Inferior parietal cortex (tissue), 1 donor: ENCODE results near the gene ZMYND10.
"Not testable (repeated sequence)": the region's sequence is repeated elsewhere in the genome, so short reads cannot be mapped to it uniquely, and the experiment has no call there.

Experiments
- DNase-seq: peaks from one replicate; pipeline ENCODE4 v3.0.0-alpha.2; 2016; ENCODE audit errors: extremely low spot score

The ZMYND10 gene

DNA sequence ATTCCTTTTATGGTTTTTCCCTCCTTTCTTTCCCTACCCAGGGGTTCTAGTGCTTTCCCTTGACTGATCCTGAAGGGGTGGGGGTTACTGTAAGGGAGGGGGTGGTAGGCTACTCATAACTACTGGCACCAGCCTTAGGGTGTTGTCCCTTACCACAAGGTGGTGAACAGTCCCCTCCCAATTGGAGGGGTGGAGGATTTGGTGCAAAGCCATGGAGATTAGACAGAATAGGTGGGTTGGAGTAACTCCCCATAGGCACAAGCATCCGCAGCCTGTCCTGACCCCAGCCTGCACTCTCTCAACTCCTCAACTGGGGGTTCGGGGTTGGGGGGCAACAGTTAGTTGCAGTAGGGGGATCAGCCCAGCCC is 20.4 kb downstream of the ZMYND10 start:
- DNase-seq: no peak

DNA sequence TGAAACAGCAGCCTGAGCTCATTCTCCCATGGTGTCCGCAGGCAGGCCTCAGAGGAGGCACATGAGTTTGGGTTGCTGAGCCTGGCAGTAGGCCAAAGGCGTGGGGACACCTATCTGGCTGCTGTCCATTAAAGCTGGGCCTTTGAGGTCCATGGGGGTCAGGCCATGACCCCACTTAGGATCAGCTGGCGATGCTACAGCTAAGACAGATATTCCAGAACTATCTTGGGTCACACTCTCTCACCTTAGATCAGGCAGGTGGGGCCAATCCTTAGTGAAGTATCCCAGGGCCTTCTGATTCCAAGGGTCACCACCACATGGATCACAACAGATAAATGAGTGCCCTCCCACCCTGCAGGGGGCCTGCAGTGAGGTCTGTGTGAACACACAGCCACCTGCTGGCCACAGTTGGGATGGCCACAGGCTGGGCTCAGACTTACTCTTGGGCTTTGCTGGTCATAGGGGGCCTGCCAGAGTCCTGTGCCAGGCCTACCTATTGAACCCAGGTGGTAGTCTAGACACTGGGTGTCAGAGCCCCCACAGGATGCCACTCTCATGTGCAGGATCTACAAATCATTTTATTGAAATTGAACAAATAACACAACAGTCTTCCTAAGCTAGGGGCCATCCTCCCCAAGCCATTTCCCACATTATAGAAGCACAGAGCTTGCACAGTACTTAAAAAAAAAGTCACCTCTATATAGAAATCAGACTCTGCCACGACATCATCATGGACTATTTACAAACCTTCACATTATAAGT is 21.0 kb downstream of the ZMYND10 start:
- peak; percentile 73 for DNase-seq

DNA sequence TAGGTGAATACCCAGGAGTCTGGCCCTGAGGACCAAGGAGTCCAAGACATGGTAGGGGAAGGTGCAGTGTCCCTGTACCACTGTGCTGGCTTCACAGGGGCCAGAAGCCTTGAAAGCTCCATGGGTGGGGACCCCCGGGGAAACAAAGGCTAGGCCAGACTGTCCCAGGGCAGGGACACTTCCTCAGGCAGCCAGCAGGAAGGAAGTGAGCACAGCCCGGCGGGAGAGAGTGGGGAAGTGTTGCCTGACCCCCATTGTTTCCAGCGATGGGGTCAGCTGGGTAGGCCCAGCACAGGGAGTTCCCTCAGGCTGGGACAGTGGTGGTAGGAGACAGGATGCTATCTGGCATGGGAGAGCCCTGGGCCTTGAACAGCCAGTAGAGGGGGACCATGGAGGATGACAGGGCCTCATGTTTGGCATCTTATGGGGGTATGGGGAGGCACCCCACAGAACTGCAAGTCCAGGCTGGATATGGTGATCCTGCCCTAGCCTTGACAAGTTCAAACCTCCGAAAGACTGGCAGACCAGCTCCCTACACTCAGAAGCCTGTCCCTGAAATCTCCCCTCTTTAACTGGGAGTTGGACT is 21.8 kb downstream of the ZMYND10 start:
- no peak for DNase-seq

DNA sequence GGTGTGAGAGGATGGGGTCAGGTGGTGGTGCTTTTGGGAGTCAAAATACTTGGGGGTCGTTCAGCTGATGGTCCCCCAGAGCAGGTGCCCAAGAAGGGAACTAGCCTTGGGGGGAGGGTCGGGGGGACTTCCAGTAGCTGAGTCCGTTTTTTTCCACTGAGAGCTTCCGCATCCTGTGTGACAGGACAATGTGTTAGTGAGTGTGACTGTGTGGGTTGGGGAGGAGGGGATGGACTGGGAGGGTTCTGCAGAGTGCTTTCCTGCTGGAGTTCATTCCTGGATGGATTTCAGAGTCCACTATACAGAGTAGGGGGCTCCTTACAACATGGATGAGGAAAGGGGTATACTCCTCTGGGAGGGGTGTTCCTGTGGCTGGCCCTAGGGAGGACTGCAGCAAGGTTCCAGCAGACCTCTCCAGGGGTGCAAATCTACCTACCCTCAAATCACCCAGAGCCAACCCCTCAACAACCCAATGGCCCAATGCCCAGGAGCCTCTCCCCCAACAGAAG is 22.4 kb downstream of the ZMYND10 start:
- no peak for DNase-seq

DNA sequence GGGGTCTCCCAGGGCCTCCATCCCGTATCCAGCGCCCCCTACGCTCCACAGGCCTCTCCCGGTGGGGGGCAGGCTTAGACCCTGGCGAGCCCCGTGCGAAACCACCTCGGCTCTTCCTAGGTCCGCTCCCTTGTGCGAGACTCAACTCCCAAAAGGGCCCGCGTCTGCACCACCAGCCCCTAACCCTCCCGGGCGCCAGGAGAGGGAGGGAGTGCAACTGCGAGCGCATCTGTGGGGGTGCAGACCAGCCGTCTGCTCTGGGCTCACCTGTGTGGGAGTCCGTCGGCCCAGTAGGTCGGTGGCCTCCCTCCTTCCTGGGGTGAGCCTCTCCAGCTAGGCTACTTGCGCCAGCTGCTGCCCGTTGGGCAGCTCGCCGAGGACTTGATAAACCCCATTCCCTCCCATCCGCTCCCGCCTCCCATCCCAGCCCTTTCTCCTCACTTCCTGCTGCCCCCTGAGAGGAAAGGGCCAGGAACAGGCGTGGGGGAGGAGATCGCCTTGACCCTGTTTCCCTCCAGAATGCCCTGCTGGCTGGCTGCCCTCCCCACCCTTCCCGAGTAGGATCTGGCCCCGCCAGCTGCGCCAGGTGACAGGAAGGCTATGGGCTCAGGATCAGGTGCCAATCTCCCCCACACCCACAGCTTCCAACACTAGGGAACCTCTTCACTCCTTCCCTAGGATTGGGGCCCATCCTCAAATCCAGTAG is 23.0 kb downstream of the ZMYND10 start, which contains the start of gene HYAL2:
Gene HYAL2, minus strand, starts transcription at position 360 of the 706 bp plus-strand sequence. CDS start 2,256 bp downstream, outside the sequence.
- no peak for DNase-seq

DNA sequence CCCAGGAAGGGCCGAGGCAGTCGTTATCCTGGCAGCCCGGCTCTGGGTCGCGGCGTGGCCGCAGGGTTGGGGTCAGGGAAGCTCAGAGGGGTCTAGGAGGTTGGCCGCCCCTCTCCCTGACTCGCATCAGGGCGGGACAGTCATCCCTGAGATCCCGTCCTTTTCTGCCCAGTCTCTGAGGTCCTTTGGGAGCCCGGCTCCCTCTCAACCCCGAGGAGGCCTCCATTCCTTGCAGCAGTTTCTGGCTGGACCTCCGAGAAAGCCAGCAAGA is 23.5 kb downstream of the ZMYND10 start:
- no peak for DNase-seq

DNA sequence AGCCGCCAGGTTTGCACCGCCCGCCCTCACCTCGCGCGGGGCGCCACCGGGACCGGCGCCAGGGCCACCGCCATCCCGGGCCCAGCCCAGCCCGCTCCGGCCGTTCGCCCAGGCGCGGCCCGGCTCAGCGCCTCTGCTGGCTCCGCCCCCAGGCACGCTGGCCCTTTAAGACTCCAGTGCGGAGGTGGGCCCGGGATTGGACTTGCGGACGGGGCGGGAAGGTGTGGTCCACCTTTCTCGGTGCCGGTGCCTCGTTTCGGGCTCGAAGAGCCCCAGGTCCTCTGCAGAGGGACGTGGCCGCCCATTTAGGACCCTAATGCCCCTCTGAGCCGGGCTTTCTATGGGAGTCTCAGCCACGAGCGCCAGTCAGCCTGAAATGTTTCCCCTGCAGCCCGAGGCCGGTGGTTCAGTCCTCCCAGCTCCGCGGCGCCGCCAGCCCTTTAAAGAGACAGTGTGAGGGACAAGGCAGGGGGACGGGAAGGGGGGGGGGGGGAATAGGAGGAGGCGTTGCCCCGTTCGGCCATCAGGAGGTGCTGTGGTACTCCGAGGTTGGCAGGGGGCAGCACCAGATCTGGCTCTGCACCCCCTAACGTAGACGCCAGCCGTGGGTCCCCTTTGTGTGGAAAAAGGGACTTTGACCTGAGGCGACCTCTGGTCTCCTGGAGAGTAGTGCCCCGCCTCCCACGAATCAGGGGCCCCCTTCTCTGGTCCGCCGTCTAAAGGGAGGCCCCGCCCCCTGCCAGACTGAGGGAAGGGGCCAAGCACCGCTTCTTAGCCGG is 24.0 kb downstream of the ZMYND10 start:
- peak; percentile 82 for DNase-seq

DNA sequence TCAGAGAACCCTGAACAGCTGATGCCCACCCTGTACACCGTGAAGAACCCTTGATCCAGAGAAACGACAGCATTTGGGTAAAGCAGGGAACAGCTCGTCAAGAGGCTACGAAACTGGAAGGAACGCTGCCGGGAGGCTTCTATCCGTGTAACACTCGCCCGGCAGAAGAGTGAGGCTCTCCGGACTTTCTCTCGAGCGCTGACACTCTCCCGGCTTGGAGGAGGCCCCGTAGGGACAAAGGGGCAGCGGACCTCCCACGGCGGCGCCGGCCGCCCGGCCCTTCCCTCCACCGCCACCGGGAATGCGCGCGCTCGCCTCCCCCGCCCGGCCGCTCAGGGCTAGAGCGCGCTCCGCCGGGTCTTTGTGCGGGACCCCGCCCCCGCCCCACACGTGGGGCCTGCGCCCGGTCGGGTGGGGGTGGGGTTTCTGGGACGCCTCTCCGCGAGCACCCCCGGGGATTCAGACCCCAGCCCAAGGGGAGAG is 24.6 kb downstream of the ZMYND10 start:
- peak; percentile 72 for DNase-seq

DNA sequence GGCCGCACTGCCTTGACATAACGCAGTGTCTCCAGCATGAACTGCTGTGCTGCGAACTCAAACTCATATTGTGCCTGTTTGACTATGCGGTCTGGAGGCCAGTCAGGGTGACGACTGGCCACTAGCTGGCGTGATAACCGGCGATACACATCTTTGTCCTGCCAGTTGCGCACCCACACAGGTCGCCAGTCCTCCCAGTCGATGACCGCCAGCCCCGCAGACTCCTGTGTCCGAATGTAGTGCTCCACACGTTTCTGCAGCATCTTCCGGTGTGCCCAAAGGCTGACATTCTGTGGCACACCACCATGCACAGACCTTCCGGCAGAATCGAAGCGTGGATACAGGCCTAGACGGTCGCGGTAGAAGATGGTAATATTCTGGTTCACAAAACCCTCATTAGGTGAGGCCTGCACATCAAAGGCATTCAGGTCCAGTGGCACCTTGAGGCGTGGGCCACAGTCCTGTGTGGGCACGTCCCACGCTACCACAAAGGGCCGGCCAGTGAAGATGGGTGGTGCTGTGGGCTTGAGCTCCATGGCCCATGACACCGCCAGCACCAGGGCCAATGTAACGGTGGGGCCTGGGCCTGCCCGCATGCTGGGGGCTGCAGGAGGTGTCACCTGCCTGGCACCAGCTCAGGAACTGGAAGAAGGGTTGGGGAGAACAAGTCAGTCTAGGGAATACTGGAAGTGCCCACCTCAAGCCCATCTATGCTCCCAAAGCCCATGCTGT is 25.5 kb downstream of the ZMYND10 start:
- DNase-seq: no peak

DNA sequence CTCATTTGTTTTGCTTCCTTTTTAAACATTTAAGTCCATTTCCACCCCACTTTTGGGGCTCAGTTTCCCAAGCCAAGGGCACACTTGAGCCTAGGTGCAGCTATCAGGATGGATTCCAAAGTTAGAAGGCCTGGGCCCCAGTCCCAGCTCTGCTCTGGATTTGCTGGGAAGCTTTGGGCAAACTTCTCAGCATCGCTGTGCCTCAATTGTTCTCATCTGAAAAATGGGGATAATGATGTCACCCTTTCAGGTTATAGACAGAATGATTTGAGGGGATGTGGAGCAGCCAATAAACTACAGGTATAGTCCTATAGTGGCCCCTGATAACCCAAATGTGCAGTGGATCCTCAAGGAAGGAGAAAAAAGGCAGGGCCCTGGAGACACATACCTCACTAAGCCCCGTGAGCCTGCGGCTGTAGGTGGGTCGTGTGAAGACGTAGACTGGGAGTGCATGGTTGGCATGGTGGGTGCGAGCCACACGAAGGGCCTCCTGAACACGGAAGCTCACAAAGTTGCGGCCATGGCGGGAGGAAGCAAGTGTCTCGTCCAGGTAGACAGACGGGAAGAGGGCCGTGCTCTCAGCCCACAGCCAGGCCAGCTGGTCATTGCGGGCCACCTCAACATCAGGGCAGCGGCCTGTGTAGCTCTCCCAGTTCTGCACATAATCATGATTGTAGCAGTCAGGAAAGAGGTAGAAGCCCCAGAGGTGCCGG is 26.2 kb downstream of the ZMYND10 start:
- DNase-seq: no peak

DNA sequence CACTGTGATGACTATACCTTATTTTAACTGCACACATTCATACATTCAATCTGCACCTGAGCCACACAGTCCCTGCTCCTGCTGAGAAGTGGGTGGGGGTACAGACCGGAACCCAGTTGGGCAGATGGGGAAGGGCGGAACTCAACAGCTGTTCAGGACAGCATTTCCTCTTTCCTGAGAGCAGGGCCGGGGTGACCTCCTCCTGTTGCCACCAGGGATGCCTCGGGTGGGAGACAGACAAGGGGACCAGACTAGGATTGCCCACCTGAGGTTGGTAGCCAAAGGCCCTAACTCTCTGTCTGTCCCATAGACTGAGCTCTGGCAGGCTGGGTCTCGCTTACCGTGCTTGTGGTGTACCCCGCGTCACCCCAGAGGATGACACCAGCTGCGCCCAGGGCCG is 26.9 kb downstream of the ZMYND10 start:
- DNase-seq: no peak

DNA sequence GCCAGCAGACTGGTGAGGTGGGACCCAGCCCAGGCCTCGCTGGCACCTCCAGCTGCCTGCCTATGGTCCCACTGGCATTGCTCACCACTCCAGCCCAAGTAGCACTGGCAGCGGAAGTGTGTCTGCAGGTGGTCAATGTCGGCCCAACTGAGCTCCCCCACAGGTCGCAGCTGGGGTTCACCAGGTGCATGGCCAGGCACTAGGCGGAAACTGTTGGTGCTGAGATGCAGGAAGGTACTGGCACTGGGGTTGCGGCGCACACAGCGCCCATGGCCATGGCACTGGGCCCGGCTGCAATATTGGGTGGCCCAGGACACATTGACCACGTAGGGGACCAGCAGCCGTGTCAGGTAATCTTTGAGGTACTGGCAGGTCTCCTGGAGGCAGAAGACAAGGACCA is 27.4 kb downstream of the ZMYND10 start:
- no peak for DNase-seq

DNA sequence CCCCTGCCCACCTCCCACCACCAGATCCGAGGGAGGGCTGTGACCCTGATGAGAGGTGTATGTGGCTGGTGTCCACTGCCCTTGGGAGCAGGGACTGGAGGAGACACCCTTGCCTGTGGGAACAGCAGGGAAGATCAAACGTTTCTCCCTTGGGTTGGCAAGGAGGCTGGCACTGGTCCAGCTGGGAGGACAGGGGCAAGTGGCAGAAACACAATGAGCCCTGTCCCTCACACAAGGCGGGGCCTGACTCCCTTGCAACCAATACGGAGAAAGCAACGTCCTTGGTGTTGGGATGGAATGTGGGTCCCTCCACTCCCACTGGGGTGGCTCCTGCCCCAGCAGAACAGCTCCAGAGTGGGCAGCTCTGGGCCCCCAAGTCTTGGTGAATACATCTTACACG is 28.2 kb downstream of the ZMYND10 start:
- no peak for DNase-seq

DNA sequence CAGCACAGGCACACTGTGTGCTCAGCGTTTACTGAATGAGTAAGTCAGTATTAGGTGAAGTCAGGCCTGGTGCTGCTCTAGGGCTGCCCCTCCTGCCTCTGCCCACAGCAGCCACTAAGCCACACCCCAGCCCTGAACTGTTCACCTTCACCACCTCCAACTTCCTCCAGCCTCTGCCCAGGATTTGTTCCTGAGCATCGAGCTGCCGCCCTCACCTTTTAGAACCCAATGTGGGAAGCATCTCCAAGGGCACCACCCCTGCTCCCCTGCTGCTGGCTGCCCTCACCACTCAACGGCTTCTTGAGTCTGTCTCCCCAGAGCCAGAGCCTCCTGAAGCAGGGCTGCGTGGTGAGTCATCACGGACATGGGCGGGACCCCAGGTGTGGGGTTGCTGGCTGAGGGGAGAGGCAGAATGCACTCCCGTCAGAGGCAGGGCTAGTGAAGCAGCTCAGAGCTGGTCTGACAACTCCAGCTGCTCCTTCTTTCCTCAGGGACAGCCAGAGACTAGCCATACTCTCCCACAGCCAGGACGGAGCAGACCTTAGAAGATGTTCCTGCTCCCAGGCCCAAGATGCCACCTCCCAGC is 28.8 kb downstream of the ZMYND10 start:
- no peak for DNase-seq

DNA sequence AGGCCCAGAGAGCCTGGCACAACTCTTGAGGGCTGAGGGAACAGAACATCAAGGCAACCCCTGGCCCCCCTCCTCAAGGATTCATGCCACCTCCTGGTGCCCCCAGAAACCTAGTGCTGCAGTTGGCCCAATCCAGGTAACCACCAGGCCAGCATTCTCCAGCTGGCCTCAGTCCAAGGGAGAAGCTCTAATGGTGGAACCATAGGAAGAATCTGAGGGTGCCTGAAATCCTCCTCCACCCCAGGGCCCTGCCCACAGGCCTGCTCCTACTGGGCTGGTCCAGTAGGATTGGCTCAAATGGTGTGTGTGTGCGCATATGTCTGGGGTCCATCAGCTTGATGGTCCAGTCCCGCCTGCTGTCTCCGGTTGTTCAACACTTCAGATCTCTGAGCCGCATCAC is 30.7 kb downstream of the ZMYND10 start:
- DNase-seq: no peak

DNA sequence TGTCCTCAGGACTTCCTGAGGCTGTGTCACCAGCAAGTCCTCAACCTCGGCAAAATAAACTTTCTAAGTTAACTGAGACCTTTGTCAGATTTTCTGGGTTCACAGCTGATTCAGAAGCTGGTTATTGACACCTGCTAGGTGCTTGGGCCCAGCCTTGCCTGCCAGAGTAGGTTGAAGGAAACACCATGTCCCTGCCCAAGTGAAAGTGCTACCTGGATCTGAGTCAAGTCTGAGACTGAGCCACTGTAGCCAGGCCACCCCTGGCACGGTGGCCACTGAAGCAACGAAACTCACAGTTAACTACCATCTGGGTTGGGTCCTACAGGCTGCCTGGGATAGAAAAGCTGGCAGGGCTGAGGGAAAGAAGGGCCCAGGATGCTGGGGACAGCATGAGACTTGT is 31.2 kb downstream of the ZMYND10 start:
- no peak for DNase-seq

DNA sequence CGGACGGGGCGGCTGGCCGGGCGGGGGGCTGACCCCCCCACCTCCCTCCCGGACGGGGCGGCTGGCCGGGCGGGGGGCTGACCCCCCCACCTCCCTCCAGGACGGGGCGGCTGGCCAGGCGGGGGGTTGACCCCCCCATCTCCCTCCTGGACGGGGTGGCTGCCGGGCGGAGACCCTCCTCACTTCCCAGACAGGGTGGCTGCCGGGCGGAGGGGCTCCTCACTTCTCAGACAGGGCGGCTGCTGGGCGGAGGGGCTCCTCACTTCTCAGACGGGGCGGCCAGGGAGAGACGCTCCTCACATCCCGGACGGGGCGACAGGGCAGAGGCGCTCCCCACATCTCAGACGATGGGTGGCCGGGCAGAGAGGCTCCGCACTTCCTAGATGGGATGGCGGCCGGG is 33.5 kb downstream of the ZMYND10 start:
- not testable (repeated sequence) for DNase-seq

DNA sequence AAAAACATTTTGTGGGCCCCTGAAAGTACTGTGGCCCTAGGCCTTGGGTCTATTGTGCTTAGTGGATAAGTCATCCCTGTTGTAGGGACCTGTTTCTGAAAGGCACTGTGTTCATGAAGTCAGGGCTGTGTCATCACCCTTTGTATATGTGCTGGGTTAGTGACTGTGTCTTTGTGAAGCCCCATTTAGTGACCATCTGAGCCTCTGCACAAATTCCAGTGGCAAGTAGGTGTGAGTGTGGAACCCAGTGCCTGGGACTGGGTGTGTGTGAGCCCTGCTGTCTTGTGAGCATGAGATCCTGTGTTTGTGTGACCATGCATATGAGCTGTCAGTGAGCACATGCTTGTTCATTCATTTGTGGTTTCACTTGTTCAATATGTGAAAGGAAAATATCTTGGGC is 40.9 kb downstream of the ZMYND10 start:
- DNase-seq: no peak

DNA sequence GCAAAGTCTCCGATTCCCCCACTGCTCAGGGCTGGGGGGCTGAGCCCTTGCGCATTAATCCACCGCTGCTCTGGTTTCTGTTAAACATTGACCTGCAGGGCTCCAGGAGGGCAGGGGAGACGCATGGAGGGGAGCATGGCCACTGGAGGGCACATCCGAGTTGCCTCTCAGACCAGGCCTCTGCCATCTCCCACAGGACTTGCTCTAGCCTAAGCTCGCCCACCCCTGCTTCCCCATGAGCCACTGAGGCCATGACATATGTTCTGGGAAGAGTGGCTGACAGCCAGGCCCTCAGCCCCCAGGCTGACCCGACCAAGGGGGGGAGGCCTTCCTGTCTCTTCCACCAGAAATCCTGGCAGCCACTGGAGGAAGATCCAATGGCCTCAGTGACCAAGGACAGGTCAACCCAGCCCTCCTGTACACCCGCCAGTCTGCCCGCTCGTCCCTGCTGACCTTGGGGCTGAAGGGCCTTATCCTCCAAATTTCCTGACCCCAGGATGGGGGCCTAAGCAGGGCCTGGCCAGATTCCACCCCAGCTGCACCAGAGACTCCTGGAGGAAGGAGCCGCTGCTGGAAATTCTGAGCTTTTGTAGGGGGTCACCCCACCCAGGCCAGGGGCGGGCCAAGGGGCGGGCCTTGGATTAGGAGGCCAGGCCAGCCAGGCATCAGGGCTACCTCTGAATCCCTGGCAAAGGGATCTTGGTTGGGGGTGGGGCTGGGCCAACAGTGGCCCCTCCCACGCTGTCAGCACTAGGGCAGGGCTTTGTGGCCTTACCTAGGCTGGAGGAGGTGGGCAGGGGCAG is 42.3 kb downstream of the ZMYND10 start, which contains the start of gene HYAL1:
Gene HYAL1, minus strand, starts transcription at position 562 of the 803 bp plus-strand sequence. CDS start 618 bp downstream, outside the sequence.
- DNase-seq: no peak
